Breast epithelium (tissue), 3 donors: Measurements from ENCODE around the gene PDGFB.

ENCODE experiments used
- POLR2A ChIP-seq: fragments of 450-650 bp; IDR thresholded peaks from one replicate; pipeline ENCODE4 v1.6.1; 2016; ENCODE audit warnings: antibody characterized with exemption, mild to moderate bottlenecking, moderate library complexity
- POLR2AphosphoS5 ChIP-seq, 3 donors: sonication (generic); formaldehyde crosslinking; IDR thresholded peaks; one replicate each; pipeline ENCODE4 v1.6.1; 2017; ENCODE audit warnings: antibody characterized with exemption in 3 of 3
- TF ChIP-seq, protein P1 (sequence below), 3 donors: fragments of 450-650 bp; IDR thresholded peaks; one replicate each; pipeline ENCODE4 v1.5.1; 2016 to 2017; ENCODE audit warnings: antibody characterized with exemption in 3 of 3, mild to moderate bottlenecking in 3 of 3, moderate library complexity in 3 of 3

DNA sequence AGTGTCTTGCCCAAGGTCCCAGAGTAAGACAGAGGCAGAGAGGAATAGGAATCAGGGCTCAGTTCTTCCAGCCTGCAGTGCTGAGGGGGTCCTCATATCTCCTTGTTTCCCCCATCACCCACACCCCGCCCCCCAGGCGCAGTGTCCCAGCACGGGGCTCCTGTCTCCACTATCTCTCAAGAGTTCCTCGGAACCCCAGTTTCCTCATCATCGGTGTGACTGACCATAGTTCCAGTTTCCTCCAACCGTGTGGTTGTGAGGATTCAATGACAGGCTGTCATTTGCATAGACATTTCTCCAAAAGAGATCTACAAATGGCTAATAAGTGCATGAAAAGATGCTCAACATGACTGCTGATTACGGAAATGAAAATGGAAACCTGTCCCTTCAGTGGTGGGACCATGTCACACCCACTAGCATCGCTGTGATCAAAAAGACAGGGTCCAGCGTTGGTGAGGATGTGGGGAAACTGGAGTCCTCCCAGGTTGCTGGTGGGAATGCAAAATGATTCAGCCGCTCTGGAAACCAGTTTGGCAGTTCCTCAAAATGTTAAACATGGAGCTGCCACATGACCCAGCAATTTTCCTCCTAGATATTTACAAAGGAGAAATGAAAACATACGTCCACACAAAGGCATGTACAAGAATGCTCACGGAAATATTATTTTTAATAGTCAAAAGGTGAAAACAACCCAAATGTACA, 31.8 kb upstream of the PDGFB start:
- TF ChIP-seq, protein P1, sequence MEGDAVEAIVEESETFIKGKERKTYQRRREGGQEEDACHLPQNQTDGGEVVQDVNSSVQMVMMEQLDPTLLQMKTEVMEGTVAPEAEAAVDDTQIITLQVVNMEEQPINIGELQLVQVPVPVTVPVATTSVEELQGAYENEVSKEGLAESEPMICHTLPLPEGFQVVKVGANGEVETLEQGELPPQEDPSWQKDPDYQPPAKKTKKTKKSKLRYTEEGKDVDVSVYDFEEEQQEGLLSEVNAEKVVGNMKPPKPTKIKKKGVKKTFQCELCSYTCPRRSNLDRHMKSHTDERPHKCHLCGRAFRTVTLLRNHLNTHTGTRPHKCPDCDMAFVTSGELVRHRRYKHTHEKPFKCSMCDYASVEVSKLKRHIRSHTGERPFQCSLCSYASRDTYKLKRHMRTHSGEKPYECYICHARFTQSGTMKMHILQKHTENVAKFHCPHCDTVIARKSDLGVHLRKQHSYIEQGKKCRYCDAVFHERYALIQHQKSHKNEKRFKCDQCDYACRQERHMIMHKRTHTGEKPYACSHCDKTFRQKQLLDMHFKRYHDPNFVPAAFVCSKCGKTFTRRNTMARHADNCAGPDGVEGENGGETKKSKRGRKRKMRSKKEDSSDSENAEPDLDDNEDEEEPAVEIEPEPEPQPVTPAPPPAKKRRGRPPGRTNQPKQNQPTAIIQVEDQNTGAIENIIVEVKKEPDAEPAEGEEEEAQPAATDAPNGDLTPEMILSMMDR (IDR thresholded peaks at IDR 0.05), result no peak
- TF ChIP-seq POLR2A (no peak), POLR2AphosphoS5 (IDR thresholded peaks at IDR 0.05) (no peak)
